ENCODE measurements around the gene KIAA1549. TPM values are rescaled to one million over a fixed set of nuclear protein-coding genes. Genes with fewer than 3 reads are reported as not detected.

The KIAA1549 gene
- polyA plus RNA-seq, 1 donor (not counting 4 experiments of a cell fraction or from before 2014, with no cell fraction given) = 1.1 TPM

DNA sequence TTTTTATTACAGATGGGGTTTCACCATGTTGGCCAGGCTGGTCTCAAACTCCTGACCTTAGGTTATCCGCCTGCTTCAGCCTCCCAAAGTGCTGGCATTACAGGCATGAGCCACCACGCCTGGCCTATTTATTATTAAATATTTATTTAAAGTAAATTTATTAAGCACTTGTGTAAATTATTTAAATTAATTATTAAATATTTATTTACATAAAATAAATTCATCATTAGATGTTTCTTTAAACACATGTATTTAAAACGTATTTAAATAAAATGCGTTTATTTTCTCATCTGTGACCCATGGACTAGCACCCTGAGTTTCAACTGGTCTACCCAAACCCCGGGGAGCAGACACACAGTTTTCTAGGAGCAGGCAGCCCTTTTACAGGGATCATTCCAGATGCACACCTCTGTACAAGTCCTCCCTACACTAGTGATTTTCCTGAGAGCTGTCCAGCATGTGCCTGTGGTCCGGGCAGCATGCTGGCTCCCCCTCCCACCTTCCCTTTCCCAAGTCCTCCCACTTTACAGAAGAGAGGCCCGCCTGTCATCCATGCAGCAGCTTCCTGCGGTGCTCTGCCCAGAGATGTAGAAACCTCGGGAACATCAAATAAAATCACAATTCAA is 94.0 kb downstream of the KIAA1549 start:
- Histone ChIP-seq H3K9ac (ENCODE audit: control insufficient read depth, extremely low read depth, insufficient read depth, low read length) (no peak overlapping the region), H3K36me3 (ENCODE audit: control insufficient read depth in 2 of 2, extremely low read depth in 1 of 2, insufficient read depth in 2 of 2, low read length in 2 of 2) (no peaks in the 10 kb centered on the region), H3K4me3 (ENCODE audit: control insufficient read depth in 2 of 3, extremely low read depth in 1 of 3, insufficient read depth in 2 of 3, low read depth in 1 of 3, low read length in 3 of 3) (no peak overlapping the region), H3K9me1 (ENCODE audit: control insufficient read depth, extremely low read depth, insufficient read depth, low read length) (no peaks in the 10 kb centered on the region), H3K4me2 (ENCODE audit: control insufficient read depth, extremely low read depth, insufficient read depth, low read depth, low read length) (no peak overlapping the region), H3K4me1 (ENCODE audit: control insufficient read depth, extremely low read depth, insufficient read depth, low read length) (no peaks in the 10 kb centered on the region), H2AFZ (ENCODE audit: control insufficient read depth, low read length) (no peak overlapping the region), H3K79me2 (ENCODE audit: control insufficient read depth, insufficient read depth, low read length) (no peaks in the 10 kb centered on the region), H3K27ac (ENCODE audit: control insufficient read depth, insufficient read depth, low read length) (no peak overlapping the region), H3K27me3 (ENCODE audit: control insufficient read depth, extremely low read depth, insufficient read depth, low read length) (no peaks in the 10 kb centered on the region), H3K9me3 (ENCODE audit: control insufficient read depth, low read depth, low read length) (no peaks in the 10 kb centered on the region), H4K20me1 (ENCODE audit: control insufficient read depth, extremely low read depth, insufficient read depth, low read length) (no peaks in the 10 kb centered on the region)
- TF ChIP-seq, protein P1, sequence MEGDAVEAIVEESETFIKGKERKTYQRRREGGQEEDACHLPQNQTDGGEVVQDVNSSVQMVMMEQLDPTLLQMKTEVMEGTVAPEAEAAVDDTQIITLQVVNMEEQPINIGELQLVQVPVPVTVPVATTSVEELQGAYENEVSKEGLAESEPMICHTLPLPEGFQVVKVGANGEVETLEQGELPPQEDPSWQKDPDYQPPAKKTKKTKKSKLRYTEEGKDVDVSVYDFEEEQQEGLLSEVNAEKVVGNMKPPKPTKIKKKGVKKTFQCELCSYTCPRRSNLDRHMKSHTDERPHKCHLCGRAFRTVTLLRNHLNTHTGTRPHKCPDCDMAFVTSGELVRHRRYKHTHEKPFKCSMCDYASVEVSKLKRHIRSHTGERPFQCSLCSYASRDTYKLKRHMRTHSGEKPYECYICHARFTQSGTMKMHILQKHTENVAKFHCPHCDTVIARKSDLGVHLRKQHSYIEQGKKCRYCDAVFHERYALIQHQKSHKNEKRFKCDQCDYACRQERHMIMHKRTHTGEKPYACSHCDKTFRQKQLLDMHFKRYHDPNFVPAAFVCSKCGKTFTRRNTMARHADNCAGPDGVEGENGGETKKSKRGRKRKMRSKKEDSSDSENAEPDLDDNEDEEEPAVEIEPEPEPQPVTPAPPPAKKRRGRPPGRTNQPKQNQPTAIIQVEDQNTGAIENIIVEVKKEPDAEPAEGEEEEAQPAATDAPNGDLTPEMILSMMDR (optimal IDR thresholded peaks at IDR 0.05 in 1 of 3, IDR thresholded peaks at IDR 0.05 in 1 of 3, conservative IDR thresholded peaks at IDR 0.05 in 1 of 3; ENCODE audit: extremely low read depth in 1 of 3, insufficient read depth in 2 of 3, low read length in 3 of 3) = no peak
- no peak for TF ChIP-seq EZH2 (IDR thresholded peaks at IDR 0.05; ENCODE audit: low read length)
- no peak for FAIRE-seq
- no peak for DNase-seq (ENCODE audit: low read depth, low spot score)
- dilution Hi-C loops (cut with MboI; ENCODE audit: extremely low pct_ligation_motif_present, low sequenced_read_pairs) = no loop called here

DNA sequence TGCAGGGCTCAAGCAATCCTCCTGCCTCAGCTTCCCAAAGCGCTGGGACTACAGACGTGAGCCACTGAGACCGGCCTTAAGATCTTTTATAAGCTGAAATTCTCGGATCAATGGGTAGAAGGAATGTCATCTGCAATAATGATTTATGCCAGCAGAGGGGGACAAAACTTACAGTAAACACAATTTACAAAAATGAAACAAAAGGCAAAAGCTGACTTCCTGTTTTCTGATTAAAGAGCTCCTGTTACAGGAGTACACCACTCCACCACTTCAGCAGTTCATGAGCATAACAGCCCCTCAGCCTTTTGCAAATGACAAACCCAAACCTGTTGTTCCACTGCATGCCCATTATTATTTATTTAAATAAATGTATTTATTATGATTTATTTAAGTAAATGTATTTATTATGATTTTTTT is 94.7 kb downstream of the KIAA1549 start:
- H3K36me3 ChIP-seq (ENCODE audit: control insufficient read depth in 2 of 2, extremely low read depth in 1 of 2, insufficient read depth in 2 of 2, low read length in 2 of 2) = no peaks in the 10 kb centered on the region
- FAIRE-seq (no peak), DNase-seq (ENCODE audit: low read depth, low spot score) (no peak)
- no peak overlapping the region for H3K27ac ChIP-seq (ENCODE audit: control insufficient read depth, insufficient read depth, low read length)
- no peaks in the 10 kb centered on the region for H3K9me1 ChIP-seq (ENCODE audit: control insufficient read depth, extremely low read depth, insufficient read depth, low read length)
- peak overlapping the region; percentile 32 for H3K4me2 ChIP-seq (ENCODE audit: control insufficient read depth, extremely low read depth, insufficient read depth, low read depth, low read length)
- H3K4me1 ChIP-seq (ENCODE audit: control insufficient read depth, extremely low read depth, insufficient read depth, low read length) = no peaks in the 10 kb centered on the region
- H3K27me3 ChIP-seq (ENCODE audit: control insufficient read depth, extremely low read depth, insufficient read depth, low read length) = no peaks in the 10 kb centered on the region
- H4K20me1 ChIP-seq (ENCODE audit: control insufficient read depth, extremely low read depth, insufficient read depth, low read length) = no peaks in the 10 kb centered on the region
- no peaks in the 10 kb centered on the region for H3K9me3 ChIP-seq (ENCODE audit: control insufficient read depth, low read depth, low read length)
- TF ChIP-seq, protein P1 (optimal IDR thresholded peaks at IDR 0.05 in 1 of 3, IDR thresholded peaks at IDR 0.05 in 1 of 3, conservative IDR thresholded peaks at IDR 0.05 in 1 of 3; ENCODE audit: extremely low read depth in 1 of 3, insufficient read depth in 2 of 3, low read length in 3 of 3) = peak in 2 of 3 experiments; percentile 34 to 61
- no peak for TF ChIP-seq EZH2 (IDR thresholded peaks at IDR 0.05; ENCODE audit: low read length)
- H2AFZ ChIP-seq (ENCODE audit: control insufficient read depth, low read length) = no peak overlapping the region
- H3K9ac ChIP-seq (ENCODE audit: control insufficient read depth, extremely low read depth, insufficient read depth, low read length) = no peak overlapping the region
- no peaks in the 10 kb centered on the region for H3K79me2 ChIP-seq (ENCODE audit: control insufficient read depth, insufficient read depth, low read length)
- dilution Hi-C loops (cut with MboI; ENCODE audit: extremely low pct_ligation_motif_present, low sequenced_read_pairs) = no loop called here
- no peak overlapping the region for H3K4me3 ChIP-seq (ENCODE audit: control insufficient read depth in 2 of 3, extremely low read depth in 1 of 3, insufficient read depth in 2 of 3, low read depth in 1 of 3, low read length in 3 of 3)

Measured in keratinocyte (primary cell).